ENCODE measurements around the gene ABCG1.

The ABCG1 gene

DNA sequence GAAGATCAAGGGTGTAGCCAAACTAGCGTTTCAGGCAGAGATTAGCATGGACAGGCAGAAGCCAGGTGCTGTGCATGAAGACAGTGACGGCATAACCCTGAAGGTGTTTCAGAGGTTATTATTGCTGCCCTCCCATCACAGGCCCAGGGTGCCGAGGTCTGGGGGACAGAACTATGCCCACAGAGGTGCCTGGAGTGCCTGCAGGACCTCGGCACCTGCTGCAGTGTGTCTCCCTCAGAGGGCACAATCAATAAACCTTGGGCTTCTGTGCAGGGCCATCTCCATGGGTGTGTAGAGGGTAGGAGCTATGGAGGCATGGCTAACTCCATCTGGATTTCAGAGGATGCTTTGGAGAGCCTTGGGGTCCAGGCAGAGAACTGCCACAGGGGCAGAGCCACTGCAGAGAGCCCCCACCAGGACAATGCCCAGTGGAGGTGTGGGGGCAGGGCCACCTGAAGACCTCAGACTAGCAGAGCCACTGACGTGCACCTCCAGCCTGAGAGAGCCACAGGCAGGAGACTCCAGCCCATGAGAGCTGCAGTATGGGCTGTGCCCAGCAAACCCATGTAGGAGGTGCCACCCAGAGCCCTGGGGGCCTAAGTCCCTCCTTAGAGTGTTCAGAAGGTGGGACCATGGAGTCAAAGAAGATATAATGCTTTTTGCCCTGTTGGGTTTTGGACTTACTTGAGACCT is 5.7 kb upstream of the ABCG1 start:
- H2AFZ ChIP-seq (ENCODE audit: low read length), result no peak overlapping the region
- no peak overlapping the region for H3K4me3 ChIP-seq (ENCODE audit: low read depth, low read length, poor library complexity, severe bottlenecking)
- H3K9me2 ChIP-seq (ENCODE audit: low read depth, low read length), result no peaks in the 10 kb centered on the region
- TF ChIP-seq, protein P1, sequence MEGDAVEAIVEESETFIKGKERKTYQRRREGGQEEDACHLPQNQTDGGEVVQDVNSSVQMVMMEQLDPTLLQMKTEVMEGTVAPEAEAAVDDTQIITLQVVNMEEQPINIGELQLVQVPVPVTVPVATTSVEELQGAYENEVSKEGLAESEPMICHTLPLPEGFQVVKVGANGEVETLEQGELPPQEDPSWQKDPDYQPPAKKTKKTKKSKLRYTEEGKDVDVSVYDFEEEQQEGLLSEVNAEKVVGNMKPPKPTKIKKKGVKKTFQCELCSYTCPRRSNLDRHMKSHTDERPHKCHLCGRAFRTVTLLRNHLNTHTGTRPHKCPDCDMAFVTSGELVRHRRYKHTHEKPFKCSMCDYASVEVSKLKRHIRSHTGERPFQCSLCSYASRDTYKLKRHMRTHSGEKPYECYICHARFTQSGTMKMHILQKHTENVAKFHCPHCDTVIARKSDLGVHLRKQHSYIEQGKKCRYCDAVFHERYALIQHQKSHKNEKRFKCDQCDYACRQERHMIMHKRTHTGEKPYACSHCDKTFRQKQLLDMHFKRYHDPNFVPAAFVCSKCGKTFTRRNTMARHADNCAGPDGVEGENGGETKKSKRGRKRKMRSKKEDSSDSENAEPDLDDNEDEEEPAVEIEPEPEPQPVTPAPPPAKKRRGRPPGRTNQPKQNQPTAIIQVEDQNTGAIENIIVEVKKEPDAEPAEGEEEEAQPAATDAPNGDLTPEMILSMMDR (IDR thresholded peaks at IDR 0.05; ENCODE audit: low read length), result no peak
- TF ChIP-seq EZH2 (IDR thresholded peaks at IDR 0.05; ENCODE audit: borderline replicate concordance, low read length), result no peak
- H3K9ac ChIP-seq (ENCODE audit: low read length), result no peak overlapping the region
- peaks cover 17% of the 10 kb centered on the region; the same call in 1 of the 2 replicates for H3K9me3 ChIP-seq (ENCODE audit: low read length)
- no peak overlapping the region for H3K4me2 ChIP-seq (ENCODE audit: low read length)
- no peaks in the 10 kb centered on the region for H3K4me1 ChIP-seq (ENCODE audit: insufficient read depth, low read length, severe bottlenecking)
- no peaks in the 10 kb centered on the region for H4K20me1 ChIP-seq (ENCODE audit: insufficient read depth, low read length)
- no peak overlapping the region for H3K27ac ChIP-seq (ENCODE audit: low read depth, low read length, poor library complexity, severe bottlenecking)
- no peaks in the 10 kb centered on the region for H3K27me3 ChIP-seq (ENCODE audit: insufficient read depth, low read length)
- H3F3A ChIP-seq (ENCODE audit: insufficient read depth, low read length), result no peaks in the 10 kb centered on the region
- H3K36me3 ChIP-seq (ENCODE audit: insufficient read depth, low read length), result peaks cover 8% of the 10 kb centered on the region; the same call in 1 of the 2 replicates
- no peaks in the 10 kb centered on the region for H3K79me2 ChIP-seq (ENCODE audit: insufficient read depth, low read length)

DNA sequence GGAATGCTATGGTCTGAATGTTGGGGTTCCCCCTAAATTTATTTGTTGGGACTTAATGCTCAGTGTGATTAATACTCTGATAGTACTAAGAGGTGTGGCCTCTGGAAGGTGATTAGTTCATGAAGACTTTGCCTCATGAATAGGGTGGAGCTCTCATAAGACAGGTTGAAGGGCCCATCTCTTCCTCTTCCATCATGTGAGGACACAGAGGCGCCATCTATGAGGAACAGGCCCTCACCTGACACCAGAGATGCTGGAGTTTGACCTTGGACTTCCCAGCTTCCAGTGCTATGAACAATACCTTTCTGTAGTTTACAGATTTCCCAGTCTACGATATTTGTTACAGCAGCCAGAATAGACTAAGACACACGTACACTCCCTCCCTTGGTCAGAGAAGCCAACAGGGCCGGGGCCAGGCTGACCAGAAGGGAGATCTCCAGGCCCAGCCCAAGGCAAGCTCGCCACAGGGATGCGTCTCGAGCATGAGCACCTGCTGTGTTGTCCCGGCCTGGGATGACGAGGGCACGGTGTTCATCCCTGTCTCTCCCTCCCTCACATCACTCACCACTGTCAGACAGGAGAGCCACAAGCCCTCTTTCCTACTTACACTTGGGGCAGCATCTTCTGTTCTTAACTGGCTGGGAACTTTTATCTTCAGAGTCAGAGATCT is 4.7 kb upstream of the ABCG1 start:
- Histone ChIP-seq H3K4me1 (ENCODE audit: insufficient read depth, low read length, severe bottlenecking) (no peaks in the 10 kb centered on the region), H3K27ac (ENCODE audit: low read depth, low read length, poor library complexity, severe bottlenecking) (no peak overlapping the region), H3K9me2 (ENCODE audit: low read depth, low read length) (no peaks in the 10 kb centered on the region), H3K9me3 (ENCODE audit: low read length) (peaks cover 17% of the 10 kb centered on the region; the same call in 1 of the 2 replicates), H3K27me3 (ENCODE audit: insufficient read depth, low read length) (no peaks in the 10 kb centered on the region), H4K20me1 (ENCODE audit: insufficient read depth, low read length) (no peaks in the 10 kb centered on the region), H3F3A (ENCODE audit: insufficient read depth, low read length) (no peaks in the 10 kb centered on the region), H3K4me3 (ENCODE audit: low read depth, low read length, poor library complexity, severe bottlenecking) (no peak overlapping the region), H3K36me3 (ENCODE audit: insufficient read depth, low read length) (peaks cover 8% of the 10 kb centered on the region; the same call in 1 of the 2 replicates), H3K4me2 (ENCODE audit: low read length) (no peak overlapping the region), H3K79me2 (ENCODE audit: insufficient read depth, low read length) (no peaks in the 10 kb centered on the region), H2AFZ (ENCODE audit: low read length) (no peak overlapping the region), H3K9ac (ENCODE audit: low read length) (no peak overlapping the region)
- TF ChIP-seq, protein P1 (IDR thresholded peaks at IDR 0.05; ENCODE audit: low read length), result no peak
- TF ChIP-seq EZH2 (IDR thresholded peaks at IDR 0.05; ENCODE audit: borderline replicate concordance, low read length), result no peak

DNA sequence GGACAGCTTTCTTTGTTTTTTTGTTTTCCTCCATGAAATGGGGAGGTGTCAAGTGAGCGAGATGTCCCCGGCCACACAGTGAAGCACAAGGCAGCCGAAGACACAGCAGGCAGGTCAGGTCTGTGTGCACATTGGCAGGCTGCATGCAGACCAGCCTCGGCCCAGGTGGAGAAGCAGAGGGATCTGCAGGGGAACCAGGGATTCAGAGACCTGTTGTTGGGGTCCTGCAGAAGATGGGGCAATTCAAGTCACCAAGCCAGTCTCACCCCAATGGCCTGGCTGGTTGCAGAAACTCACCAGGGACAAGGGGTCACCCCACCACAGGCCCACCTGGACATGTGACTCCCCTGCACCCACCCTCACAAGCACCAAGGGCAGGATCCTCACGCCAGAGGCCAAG is 4.0 kb upstream of the ABCG1 start:
- no peaks in the 10 kb centered on the region for H4K20me1 ChIP-seq (ENCODE audit: insufficient read depth, low read length)
- H3K9me2 ChIP-seq (ENCODE audit: low read depth, low read length), result no peaks in the 10 kb centered on the region
- peaks cover 8% of the 10 kb centered on the region; the same call in 1 of the 2 replicates for H3K36me3 ChIP-seq (ENCODE audit: insufficient read depth, low read length)
- H2AFZ ChIP-seq (ENCODE audit: low read length), result no peak overlapping the region
- H3K4me3 ChIP-seq (ENCODE audit: low read depth, low read length, poor library complexity, severe bottlenecking), result no peak overlapping the region
- TF ChIP-seq EZH2 (IDR thresholded peaks at IDR 0.05; ENCODE audit: borderline replicate concordance, low read length), result no peak
- peaks cover 17% of the 10 kb centered on the region; the same call in 1 of the 2 replicates for H3K9me3 ChIP-seq (ENCODE audit: low read length)
- H3K9ac ChIP-seq (ENCODE audit: low read length), result no peak overlapping the region
- H3K4me1 ChIP-seq (ENCODE audit: insufficient read depth, low read length, severe bottlenecking), result peaks cover 4% of the 10 kb centered on the region
- no peak overlapping the region for H3K27ac ChIP-seq (ENCODE audit: low read depth, low read length, poor library complexity, severe bottlenecking)
- no peaks in the 10 kb centered on the region for H3K27me3 ChIP-seq (ENCODE audit: insufficient read depth, low read length)
- H3K79me2 ChIP-seq (ENCODE audit: insufficient read depth, low read length), result no peaks in the 10 kb centered on the region
- H3F3A ChIP-seq (ENCODE audit: insufficient read depth, low read length), result no peaks in the 10 kb centered on the region
- no peak overlapping the region for H3K4me2 ChIP-seq (ENCODE audit: low read length)

Data from OCI-LY1 (cell line).